Measurements from ENCODE around the gene FEN1.

Gene FEN1

GRCh38 chr11:61794579-61794978, 1.9 kb downstream of the FEN1 start:
- DNase-seq (ENCODE audit: low spot score) = no peak

- DNase-seq (ENCODE audit: low spot score) = no peak
These were observed 2.7 kb downstream of the FEN1 start for GRCh38 chr11:61795459-61795858.

GRCh38 chr11:61795876-61796526, 3.3 kb downstream of the FEN1 start:
- DNase-seq (ENCODE audit: low spot score) = no peak

- DNase-seq (ENCODE audit: low spot score) = no peak
These were observed 4.7 kb downstream of the FEN1 start for GRCh38 chr11:61797263-61797944.

GRCh38 chr11:61799665-61800284, 7.1 kb downstream of the FEN1 start:
- no peak for DNase-seq (ENCODE audit: low spot score)

DNA sequence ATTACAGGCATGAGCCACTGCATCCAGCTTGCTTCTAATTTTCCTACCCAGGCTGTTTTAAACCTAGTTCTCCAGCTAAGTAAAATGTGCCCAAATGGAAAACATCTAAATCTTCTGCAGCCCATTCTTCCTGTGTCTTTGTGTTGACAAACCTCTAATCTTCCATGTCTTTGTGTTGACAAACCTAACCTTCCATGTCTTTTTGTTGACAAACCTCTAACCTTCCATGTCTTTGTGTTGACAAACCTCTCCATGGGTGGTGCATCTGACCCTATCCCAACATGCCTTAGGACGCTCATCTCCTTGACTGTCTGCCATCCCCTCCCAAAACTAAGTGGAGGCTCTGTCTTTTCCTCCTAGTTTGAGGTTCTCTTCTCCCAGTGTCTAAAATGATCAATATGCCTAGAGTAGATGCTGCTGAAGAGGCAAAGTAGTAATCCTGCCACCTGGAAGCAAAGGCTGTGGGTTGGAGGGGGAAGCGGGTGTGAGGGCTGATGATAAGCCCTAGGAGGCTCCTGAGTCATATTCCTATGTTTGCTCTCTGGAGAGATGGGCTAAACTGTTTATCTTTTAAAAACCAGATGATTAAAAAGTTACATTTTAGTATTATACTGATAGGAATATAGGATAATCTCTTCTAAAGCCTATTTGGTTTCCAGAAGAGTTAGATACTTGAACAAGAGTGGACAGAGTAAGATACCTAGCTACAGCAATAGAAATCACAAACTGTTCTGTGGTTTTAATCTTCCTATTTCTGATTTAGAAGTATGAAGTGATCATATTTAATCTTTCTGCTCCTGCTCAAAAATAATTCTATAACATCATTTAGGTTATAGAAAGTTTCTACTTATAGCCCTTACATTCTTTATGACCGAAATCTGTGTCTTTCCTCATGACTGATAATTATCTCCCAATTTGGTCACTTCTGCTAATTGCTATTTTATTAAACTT, 7.9 kb downstream of the FEN1 start:
- DNase-seq (ENCODE audit: low spot score) = no peak

- DNase-seq (ENCODE audit: low spot score) = no peak
These were observed 9.9 kb downstream of the FEN1 start for GRCh38 chr11:61802605-61803004.

GRCh38 chr11:61803889-61804647, 11.4 kb downstream of the FEN1 start:
- no peak for DNase-seq (ENCODE audit: low spot score)

- DNase-seq (ENCODE audit: low spot score) = no peak
These were observed 12.4 kb downstream of the FEN1 start for GRCh38 chr11:61805146-61805545.

DNA sequence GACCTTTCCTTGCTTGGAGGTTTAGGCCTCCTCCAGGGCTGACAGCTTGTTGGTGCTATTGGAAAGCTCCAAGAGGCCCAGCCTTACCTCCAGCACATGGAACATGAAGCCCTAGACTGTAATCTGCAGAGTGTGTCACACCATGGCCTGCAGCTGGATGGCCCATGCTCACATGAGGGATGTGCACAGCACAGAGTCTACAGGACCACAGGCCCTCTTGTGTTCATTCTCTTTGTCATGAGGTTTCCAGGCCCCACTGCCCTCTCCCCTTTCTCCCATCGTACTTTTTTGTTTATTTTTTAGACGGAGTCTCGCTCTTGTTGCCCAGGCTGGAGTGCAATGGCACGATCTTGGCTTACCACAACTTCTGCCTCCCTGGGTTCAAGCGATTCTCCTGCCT, 14.1 kb downstream of the FEN1 start:
- no peak for DNase-seq (ENCODE audit: low spot score)

GRCh38 chr11:61810671-61811175, 18.0 kb downstream of the FEN1 start:
- DNase-seq (ENCODE audit: low spot score) = no peak

GRCh38 chr11:61811831-61812230, 19.1 kb downstream of the FEN1 start:
- no peak for DNase-seq (ENCODE audit: low spot score)

DNA sequence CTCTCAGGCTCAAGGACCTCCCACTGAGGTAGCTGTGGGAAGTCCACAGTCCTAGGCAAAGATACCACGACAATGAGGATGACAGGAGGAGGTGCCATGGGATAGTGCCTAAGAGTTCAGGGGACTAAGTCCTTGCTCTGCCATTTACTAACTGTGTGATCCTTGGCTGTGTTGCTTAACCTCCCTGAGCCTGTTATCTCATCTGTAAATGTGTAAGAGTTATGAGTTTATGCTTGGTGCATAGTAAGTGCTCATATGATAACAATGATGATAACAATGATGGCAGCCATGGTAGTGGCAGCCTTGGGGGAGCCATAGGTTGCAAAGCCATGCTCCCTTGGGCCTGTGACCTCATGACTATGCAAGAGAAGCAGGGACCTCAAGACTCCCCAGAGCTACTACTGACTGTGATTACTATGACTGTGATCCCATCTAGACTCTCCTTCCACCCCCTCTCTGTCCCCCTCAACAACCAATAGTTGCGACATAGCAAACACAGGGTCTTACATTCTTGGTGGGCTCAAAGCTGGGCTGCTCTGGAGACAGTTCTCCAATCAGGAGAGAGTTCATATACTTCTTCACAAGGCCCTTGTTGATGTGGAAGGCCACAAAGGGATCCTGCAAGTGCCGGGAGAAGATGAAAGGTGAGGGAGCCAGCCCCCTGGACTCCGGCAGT, 20.2 kb downstream of the FEN1 start:
- DNase-seq (ENCODE audit: low spot score) = no peak

- DNase-seq (ENCODE audit: low spot score) = no peak
These were observed 21.7 kb downstream of the FEN1 start for GRCh38 chr11:61814247-61814957.

DNA sequence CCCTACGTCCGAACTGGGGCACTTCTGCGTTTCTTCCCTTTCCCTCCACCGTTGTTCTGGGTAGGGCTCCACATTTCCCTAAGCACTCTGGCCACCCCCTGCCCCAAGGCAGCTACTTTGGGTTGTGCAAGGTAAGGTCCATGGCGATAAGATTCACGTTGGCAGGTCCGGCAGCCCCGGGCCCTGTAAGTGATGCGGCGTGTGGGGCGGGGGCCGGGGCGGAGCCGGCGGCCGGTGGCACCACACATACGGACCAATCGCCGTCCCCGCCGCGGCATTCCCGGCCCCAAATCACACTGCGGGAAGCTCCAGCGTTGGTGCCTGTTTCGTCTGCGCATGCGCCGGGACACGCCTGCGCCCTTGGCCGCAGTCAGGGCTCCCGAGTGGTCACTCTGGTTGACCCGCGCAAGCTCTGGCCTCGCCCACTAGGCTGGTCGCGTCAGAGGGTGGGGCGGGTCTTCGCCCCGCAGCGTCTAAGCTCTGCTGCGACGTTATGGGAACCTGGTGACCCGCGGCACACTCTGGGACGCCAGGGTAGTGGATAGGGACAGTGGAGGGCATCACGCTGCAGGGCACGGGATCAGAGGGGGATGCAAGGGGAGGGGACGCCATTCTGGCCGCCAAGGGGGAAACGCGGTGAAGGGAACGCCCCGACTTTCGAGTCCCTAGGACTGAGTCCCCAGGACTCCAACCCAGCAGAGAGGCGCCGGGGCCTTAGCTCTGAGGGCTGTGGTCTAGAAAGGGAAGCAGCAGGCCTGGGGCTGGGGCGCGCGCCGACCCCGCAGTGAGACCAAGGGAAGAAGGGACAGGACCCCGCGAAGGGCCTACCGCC, 22.5 kb downstream of the FEN1 start:
- peak; percentile 92 for DNase-seq (ENCODE audit: low spot score)

DNA sequence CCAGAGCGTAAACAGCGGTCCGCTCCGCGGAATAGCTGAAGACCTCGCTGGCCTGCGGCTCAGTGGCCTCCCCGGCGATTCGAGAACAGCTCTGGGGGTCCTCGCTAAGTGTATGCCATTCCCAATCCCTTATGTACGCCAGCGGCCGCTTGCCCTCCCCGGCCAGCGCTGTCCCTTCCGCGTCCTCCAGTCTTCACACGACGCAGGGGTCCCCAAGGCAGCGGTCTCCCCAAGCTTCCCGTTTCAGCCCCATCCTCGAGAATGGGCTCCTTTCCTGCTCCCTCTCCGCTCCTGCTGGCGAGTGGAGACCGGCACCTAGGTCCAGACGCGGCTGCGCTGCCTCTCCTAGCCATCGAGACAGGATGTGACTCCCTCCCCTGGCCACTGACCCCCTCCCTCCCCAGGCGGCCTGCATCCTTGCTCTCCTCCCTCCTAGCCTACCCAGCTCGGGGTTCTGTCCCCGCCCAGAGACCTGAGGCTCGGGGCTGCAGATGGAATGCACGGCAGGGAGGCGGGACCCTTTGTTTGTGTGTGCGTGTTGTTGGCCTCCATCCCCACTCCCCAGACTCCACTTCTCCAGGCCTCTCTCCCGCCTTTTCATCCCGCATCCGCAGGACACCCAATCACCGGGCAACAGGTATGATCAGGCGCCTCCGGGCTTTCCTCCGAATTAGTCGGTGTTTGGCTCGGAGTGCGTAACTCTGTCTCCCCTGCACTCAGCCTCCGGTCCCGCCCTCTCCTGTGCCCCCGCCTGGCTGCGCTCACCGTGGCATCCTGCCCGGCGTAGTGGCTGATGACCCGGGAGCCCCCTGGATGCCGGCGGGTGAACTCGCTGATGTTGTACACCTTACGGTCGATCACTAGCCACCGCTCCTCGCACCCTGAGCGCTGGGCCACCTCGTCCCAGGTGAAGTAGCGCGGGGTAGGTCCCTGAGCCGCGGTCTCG, 23.4 kb downstream of the FEN1 start:
- DNase-seq (ENCODE audit: low spot score) = peak; percentile 79

DNA sequence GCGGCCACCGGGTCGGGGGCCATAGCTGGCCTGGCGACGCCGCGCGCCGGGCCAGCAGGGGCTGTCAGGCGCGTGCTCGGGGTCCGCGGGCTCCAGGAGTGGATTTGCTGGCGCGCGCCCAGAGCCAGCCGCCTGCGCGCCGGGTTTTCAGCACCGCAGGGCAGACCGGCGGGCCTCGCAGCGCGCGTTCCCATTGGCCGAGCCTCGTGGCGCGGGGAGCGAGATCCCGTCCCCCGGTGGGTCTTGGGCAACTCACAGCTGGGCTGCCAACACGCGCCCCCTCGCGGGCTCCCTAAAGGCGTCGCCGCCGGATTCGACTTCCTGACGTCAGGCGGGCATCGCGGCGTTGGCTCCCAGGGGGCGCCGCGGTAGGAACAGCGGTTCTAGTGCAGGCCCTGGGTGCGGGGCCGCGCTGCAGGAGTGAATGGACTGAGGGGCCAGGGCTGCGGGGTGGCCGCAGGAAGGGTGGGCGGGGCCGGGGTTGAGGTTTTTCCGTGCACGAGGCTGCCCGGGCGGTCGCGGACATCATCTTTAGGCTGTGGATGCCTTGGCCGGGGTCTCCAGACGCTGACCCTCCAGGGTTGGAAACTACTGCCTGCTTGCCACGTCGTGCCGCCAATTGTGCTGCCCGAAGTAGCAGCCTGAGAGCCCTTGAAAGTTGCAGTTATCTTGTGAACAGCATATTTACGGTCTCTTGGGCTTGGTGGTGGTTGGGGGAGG, 24.2 kb downstream of the FEN1 start, which contains the start of gene FADS1:
TSS of gene FADS1 (minus strand) at position 268 of the 720 bp plus-strand sequence. CDS start at position 194, 74 bp downstream.
- peak; percentile 85 for DNase-seq (ENCODE audit: low spot score)

Data from left forelimb (tissue), 1 donor.